Measurements from ENCODE around the gene ATP10A. TPM values are rescaled to one million over a fixed set of nuclear protein-coding genes. Genes with fewer than 3 reads are reported as not detected.
"Not testable (repeated sequence)": the region's sequence is repeated elsewhere in the genome, so short reads cannot be mapped to it uniquely, and the experiment has no call there.

The ATP10A gene
- total RNA-seq, 2 experiments from 2014 or later, result 0.06 TPM; not detected in 1

GRCh38 chr15:25883463-25884259 is 20.5 kb upstream of the ATP10A start:
- H3K36me3 ChIP-seq (ENCODE audit: insufficient read depth, low read length), result no peaks in the 10 kb centered on the region
- no peak overlapping the region for H3K4me2 ChIP-seq (ENCODE audit: low read length)
- no peak for TF ChIP-seq CTCF (conservative IDR thresholded peaks at IDR 0.05; ENCODE audit: low read length)
- TF ChIP-seq EZH2phosphoT487 (IDR thresholded peaks at IDR 0.05; ENCODE audit: borderline replicate concordance, low read depth, low read length), result no peak
- CTCF ChIA-PET (ENCODE audit: unreplicated experiment), result no interaction called here
- no peak overlapping the region for H3K27ac ChIP-seq (ENCODE audit: low read depth, low read length, poor library complexity, severe bottlenecking)
- intact Hi-C loops (cut with micrococcal nuclease; ENCODE audit: unreplicated experiment), result no loop called here
- no peaks in the 10 kb centered on the region for H3K79me2 ChIP-seq (ENCODE audit: insufficient read depth, low read depth, low read length)
- H3K4me3 ChIP-seq (ENCODE audit: low read depth, low read length, poor library complexity, severe bottlenecking), result no peak overlapping the region
- no TSS peak for BruUV-seq (replicated peaks)
- DNase-seq (ENCODE audit: low spot score), result no peak
- H3K9me2 ChIP-seq (ENCODE audit: insufficient read depth, low read length), result no peaks in the 10 kb centered on the region
- H4K20me1 ChIP-seq (ENCODE audit: insufficient read depth, low read length), result no peaks in the 10 kb centered on the region
- no peaks in the 10 kb centered on the region for H3K9me3 ChIP-seq (ENCODE audit: low read length)
- POLR2A ChIA-PET, result no interaction called here
- H3K4me1 ChIP-seq (ENCODE audit: insufficient read depth, low read length, poor library complexity, severe bottlenecking), result no peaks in the 10 kb centered on the region
- H2AFZ ChIP-seq (ENCODE audit: low read length), result no peak overlapping the region

- Histone ChIP-seq H3K9me3 (ENCODE audit: low read length) (no peaks in the 10 kb centered on the region), H3K36me3 (ENCODE audit: insufficient read depth, low read length) (no peaks in the 10 kb centered on the region), H2AFZ (ENCODE audit: low read length) (no peak overlapping the region), H3K9me2 (ENCODE audit: insufficient read depth, low read length) (no peaks in the 10 kb centered on the region), H3K4me3 (ENCODE audit: low read depth, low read length, poor library complexity, severe bottlenecking) (no peak overlapping the region), H4K20me1 (ENCODE audit: insufficient read depth, low read length) (no peaks in the 10 kb centered on the region), H3K27ac (ENCODE audit: low read depth, low read length, poor library complexity, severe bottlenecking) (no peak overlapping the region), H3K4me1 (ENCODE audit: insufficient read depth, low read length, poor library complexity, severe bottlenecking) (no peaks in the 10 kb centered on the region), H3K79me2 (ENCODE audit: insufficient read depth, low read depth, low read length) (no peaks in the 10 kb centered on the region), H3K4me2 (ENCODE audit: low read length) (no peak overlapping the region)
- POLR2A ChIA-PET, result interaction anchor here (0.9 to 1.0 kb wide), 2 partner anchors 41 to 148 kb away, joined by 3 read pairs; no protein-coding TSS in a partner anchor
- CTCF ChIA-PET (ENCODE audit: unreplicated experiment), result no interaction called here
- no peak for DNase-seq (ENCODE audit: low spot score)
- no peak for TF ChIP-seq EZH2phosphoT487 (IDR thresholded peaks at IDR 0.05; ENCODE audit: borderline replicate concordance, low read depth, low read length)
- no peak for TF ChIP-seq CTCF (conservative IDR thresholded peaks at IDR 0.05; ENCODE audit: low read length)
- BruUV-seq (replicated peaks), result no TSS peak
- intact Hi-C loops (cut with micrococcal nuclease; ENCODE audit: unreplicated experiment), result no loop called here
Observed at GRCh38 chr15:25882466-25882865, 19.3 kb upstream of the ATP10A start.

- H3K36me3 ChIP-seq (ENCODE audit: insufficient read depth, low read length); BruUV-seq (replicated peaks); H4K20me1 ChIP-seq (ENCODE audit: insufficient read depth, low read length); intact Hi-C loops (cut with micrococcal nuclease; ENCODE audit: unreplicated experiment); H3K9me2 ChIP-seq (ENCODE audit: insufficient read depth, low read length); H3K9me3 ChIP-seq (ENCODE audit: low read length); H3K4me2 ChIP-seq (ENCODE audit: low read length); H3K79me2 ChIP-seq (ENCODE audit: insufficient read depth, low read depth, low read length); H2AFZ ChIP-seq (ENCODE audit: low read length); H3K27ac ChIP-seq (ENCODE audit: low read depth, low read length, poor library complexity, severe bottlenecking); CTCF ChIA-PET (ENCODE audit: unreplicated experiment); H3K4me1 ChIP-seq (ENCODE audit: insufficient read depth, low read length, poor library complexity, severe bottlenecking); H3K4me3 ChIP-seq (ENCODE audit: low read depth, low read length, poor library complexity, severe bottlenecking); DNase-seq (ENCODE audit: low spot score): not testable (repeated sequence)
- POLR2A ChIA-PET, result interaction anchor here (0.8 to 1.2 kb wide), 3 partner anchors 11 to 19 kb away, joined by 3 read pairs; no protein-coding TSS in a partner anchor
Observed at GRCh38 chr15:25880877-25881276, 17.8 kb upstream of the ATP10A start.
